OCI-LY7 (cell line): ENCODE results near the gene IL1RN.

Experiments used
- CTCF ChIP-seq: fragments of 200-600 bp; sonication (generic); conservative IDR thresholded peaks from 2 replicates; pipeline ENCODE4 v1.5.1; 2014; ENCODE audit warnings: mild to moderate bottlenecking, antibody characterized with exemption, low read length, moderate library complexity, mixed read lengths
- EZH2phosphoT487 ChIP-seq: fragments of 200-600 bp; sonication (generic); IDR thresholded peaks from 2 replicates; pipeline ENCODE4 v1.6.1; 2018; ENCODE audit warnings: low read depth, borderline replicate concordance, mild to moderate bottlenecking, mixed run types, antibody characterized with exemption, low read length, moderate library complexity, mixed read lengths

GRCh38 chr2:113172721-113173541 lies 45.5 kb downstream of the IL1RN start:
- TF ChIP-seq CTCF (no peak), EZH2phosphoT487 (no peak)
